SK-N-SH (cell line): Measurements from ENCODE around the gene PRICKLE2. TPM values are rescaled to one million over a fixed set of nuclear protein-coding genes. Genes with fewer than 3 reads are reported as not detected.

ENCODE experiments used
- CTCF ChIA-PET: fragments of 300-600, 350-600 bp; formaldehyde crosslinking; extraction: SDS; loops from one replicate; lab custom pipeline; 2021; lab: Yijun Ruan, JAX
- POLR2A ChIA-PET: fragments of 350-600 bp; sonication (Branson Sonifier 250); formaldehyde crosslinking; extraction: SDS; loops from one replicate; lab custom pipeline; 2020; ENCODE audit warnings: antibody characterized with exemption, inconsistent platforms; lab: Yijun Ruan, JAX
- DNase-seq: peaks from one replicate; pipeline ENCODE4 v3.0.0; 2012
- H2AFZ ChIP-seq: fragments of 200-600 bp; sonication (generic); 2 replicates; pipeline ENCODE4 v1.8.1; 2016; ENCODE audit warnings: antibody characterized with exemption, mild to moderate bottlenecking, low read depth
- H3F3A ChIP-seq: fragments of 200-600 bp; sonication (generic); replicated peaks from 2 replicates; pipeline ENCODE3; 2016; ENCODE audit warnings: antibody characterized with exemption, mild to moderate bottlenecking; ENCODE audit not compliant: insufficient read depth
- H3K27ac ChIP-seq, 2 experiments: fragments of 200-500 bp in 1 of 2; fragments of 200-600 bp in 1 of 2; sonication (Bioruptor generic) in 1 of 2; sonication (generic), shearing (Covaris generic) in 1 of 2; 2 replicates each; pipeline versions ENCODE4 v1.5.1 to v1.6.1; 2014 to 2016; ENCODE audit warnings: low read depth in 2 of 2, inconsistent platforms in 1 of 2, low read length in 1 of 2, mild to moderate bottlenecking in 1 of 2, mixed read lengths in 1 of 2
- H3K27me3 ChIP-seq: fragments of 200-600 bp; sonication (generic), shearing (Covaris generic); 2 replicates; pipeline ENCODE4 v1.6.1; 2016; ENCODE audit warnings: mixed run types; ENCODE audit not compliant: insufficient read depth
- H3K36me3 ChIP-seq, 2 experiments: fragments of 200-500 bp in 1 of 2; fragments of 200-600 bp in 1 of 2; sonication (Bioruptor generic) in 1 of 2; sonication (generic) in 1 of 2; replicated peaks in 1 of 2; 2 replicates each; pipeline versions ENCODE3 to v1.5.1; 2014 to 2016; ENCODE audit warnings: low read length in 1 of 2, mild to moderate bottlenecking in 1 of 2; ENCODE audit not compliant: insufficient read depth in 2 of 2, control insufficient read depth in 1 of 2
- H3K4me1 ChIP-seq, 2 experiments: fragments of 200-500 bp in 1 of 2; fragments of 200-600 bp in 1 of 2; sonication (Bioruptor generic) in 1 of 2; sonication (generic), shearing (Covaris generic) in 1 of 2; 2 replicates each; pipeline versions ENCODE4 v1.5.1 to v1.6.1; 2014 to 2016; ENCODE audit warnings: low read depth in 1 of 2, low read length in 1 of 2, mixed run types in 1 of 2; ENCODE audit not compliant: insufficient read depth in 2 of 2, control insufficient read depth in 1 of 2
- H3K4me2 ChIP-seq: fragments of 200-600 bp; sonication (generic), shearing (Covaris generic); 2 replicates; pipeline ENCODE4 v1.6.1; 2017; ENCODE audit warnings: mixed run types
- H3K4me3 ChIP-seq, 2 experiments: fragments of 200-500 bp in 1 of 2; fragments of 200-600 bp in 1 of 2; sonication (Bioruptor generic) in 1 of 2; sonication (generic), shearing (Covaris generic) in 1 of 2; 2 replicates each; pipeline versions ENCODE4 v1.5.1 to v1.8.1; 2014 to 2016; ENCODE audit warnings: low read depth in 2 of 2, inconsistent platforms in 1 of 2, low read length in 1 of 2, mild to moderate bottlenecking in 1 of 2, mixed read lengths in 1 of 2, moderate library complexity in 1 of 2
- H3K79me2 ChIP-seq: fragments of 200-600 bp; sonication (generic); 2 replicates; pipeline ENCODE4 v1.8.1; 2017; ENCODE audit warnings: mild to moderate bottlenecking; ENCODE audit not compliant: insufficient read depth
- H3K9ac ChIP-seq: fragments of 200-600 bp; sonication (generic); 2 replicates; pipeline ENCODE4 v1.6.1; 2017; ENCODE audit warnings: mixed run types
- H3K9me2 ChIP-seq: fragments of 200-600 bp; sonication (generic); 2 replicates; pipeline ENCODE4 v1.6.1; 2017; ENCODE audit warnings: mixed run types
- H3K9me3 ChIP-seq: fragments of 200-600 bp; sonication (generic); 2 replicates; pipeline ENCODE4 v1.6.1; 2017; ENCODE audit warnings: mixed run types, mild to moderate bottlenecking, moderate library complexity
- H4K20me1 ChIP-seq: fragments of 200-600 bp; sonication (generic); 2 replicates; pipeline ENCODE4 v1.6.1; 2017; ENCODE audit warnings: mild to moderate bottlenecking, mixed run types; ENCODE audit not compliant: insufficient read depth
- CTCF ChIP-seq: fragments of 200-600 bp; sonication (generic); IDR thresholded peaks from 2 replicates; pipeline ENCODE4 v1.6.1; 2017; ENCODE audit warnings: antibody characterized with exemption, mild to moderate bottlenecking, moderate library complexity
- FOXJ3 ChIP-seq: sonication (generic); formaldehyde crosslinking; IDR thresholded peaks from 2 replicates; pipeline ENCODE4 v1.5.1; 2020; ENCODE audit warnings: mild to moderate bottlenecking, missing genetic modification reagents
- FOXM1 ChIP-seq: IDR thresholded peaks from 2 replicates; pipeline ENCODE4 v1.4.0; 2012; ENCODE audit warnings: low read depth, mild to moderate bottlenecking
- MEF2A ChIP-seq: IDR thresholded peaks from 2 replicates; pipeline ENCODE4 v1.4.0; 2012; ENCODE audit warnings: low read depth, borderline replicate concordance
- MXI1 ChIP-seq: IDR thresholded peaks from 2 replicates; pipeline ENCODE4 v1.6.1; 2012; ENCODE audit warnings: mild to moderate bottlenecking, low read depth, low read length, improper control_type of control experiment
- NFIC ChIP-seq: IDR thresholded peaks from 2 replicates; pipeline ENCODE4 v1.4.0; 2012; ENCODE audit warnings: borderline replicate concordance
- POLR2AphosphoS5 ChIP-seq: IDR thresholded peaks from 2 replicates; pipeline ENCODE4 v1.6.1; 2012; ENCODE audit warnings: low read depth, low read length
- RCOR1 ChIP-seq: fragments of 150-350 bp; IDR thresholded peaks from 2 replicates; pipeline ENCODE4 v1.6.1; 2017; ENCODE audit warnings: antibody characterized with exemption, low read length
- REST ChIP-seq: IDR thresholded peaks from 2 replicates; pipeline ENCODE4 v1.6.1; 2012; ENCODE audit warnings: mild to moderate bottlenecking, low read depth, low read length, moderate library complexity
- RFX5 ChIP-seq: IDR thresholded peaks from 2 replicates; pipeline ENCODE4 v1.6.1; 2012; ENCODE audit warnings: mild to moderate bottlenecking, improper control_type of control experiment, low read length
- SIN3A ChIP-seq: IDR thresholded peaks from 2 replicates; pipeline ENCODE4 v1.6.1; 2012; ENCODE audit warnings: low read depth, mild to moderate bottlenecking, low read length, moderate library complexity, borderline replicate concordance
- SMC3 ChIP-seq: IDR thresholded peaks from 2 replicates; pipeline ENCODE4 v1.6.1; 2012; ENCODE audit warnings: low read depth, low read length, improper control_type of control experiment
- USF2 ChIP-seq: fragments of 150-350 bp; IDR thresholded peaks from 2 replicates; pipeline ENCODE4 v1.6.1; 2017; ENCODE audit warnings: antibody characterized with exemption, low read length, low read depth, borderline replicate concordance
- YY1 ChIP-seq: IDR thresholded peaks from 2 replicates; pipeline ENCODE4 v1.4.0; 2012; ENCODE audit warnings: low read depth, mild to moderate bottlenecking
- WGBS: methylation state at CpG from one replicate; pipeline ENCODE4 v1.1.6; 2017; ENCODE audit warnings: low lambda C conversion rate; 5-methylcytosine and 5-hydroxymethylcytosine counted together
- polyA plus RNA-seq, 3 experiments: library from polyadenylated mRNA; depleted of rRNA; stranded (reverse); fragments of >200 nt; gene quantifications; 2 replicates each; pipeline ENCODE4 v1.2.3, GENCODE V29; 2012
- TF ChIP-seq, protein P1 (sequence below): IDR thresholded peaks from 2 replicates; pipeline ENCODE4 v1.4.0; 2012; ENCODE audit warnings: low read depth
- TF ChIP-seq, protein P2 (sequence below): IDR thresholded peaks from 2 replicates; pipeline ENCODE4 v1.4.0; 2012; ENCODE audit warnings: low read depth, borderline replicate concordance

PRICKLE2 gene
- polyA plus RNA-seq, 1 of the 3 experiments (the other 2 are of a cell fraction) = 0.67 TPM

- TF ChIP-seq, protein P1, sequence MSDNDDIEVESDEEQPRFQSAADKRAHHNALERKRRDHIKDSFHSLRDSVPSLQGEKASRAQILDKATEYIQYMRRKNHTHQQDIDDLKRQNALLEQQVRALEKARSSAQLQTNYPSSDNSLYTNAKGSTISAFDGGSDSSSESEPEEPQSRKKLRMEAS = no peak
- no peak for TF ChIP-seq NFIC
- TF ChIP-seq RCOR1 = no peak
- no peak for TF ChIP-seq FOXJ3 (CRISPR knock-in tag)
- no peak for TF ChIP-seq CTCF
Observed at GRCh38 chr3:64234571-64234970, 9.3 kb upstream of the PRICKLE2 start (continued).

DNA sequence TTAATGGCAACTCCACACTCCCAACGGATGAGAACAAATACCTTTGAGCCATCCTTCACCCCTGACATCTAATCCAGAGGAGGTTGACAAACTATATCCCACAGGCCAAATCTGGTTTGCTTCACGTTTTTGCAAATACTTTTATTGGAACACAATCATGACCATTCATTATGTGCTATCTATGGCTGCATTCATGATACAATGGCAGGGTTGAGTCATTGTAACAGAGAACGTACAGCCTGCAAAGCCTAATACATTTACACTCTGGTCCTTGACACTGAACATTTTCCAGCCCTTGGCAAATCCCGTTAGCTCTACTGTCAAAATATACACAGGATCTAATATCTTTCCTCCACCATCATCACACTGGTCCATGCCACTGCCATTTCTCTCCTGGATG is 7.6 kb upstream of the PRICKLE2 start:
- no peak overlapping the region for H3K27ac ChIP-seq
- no peak overlapping the region for H2AFZ ChIP-seq
- WGBS = 80% methylated on average over 4 of the region's 4 CpGs
- H3K4me3 ChIP-seq = no peak overlapping the region
- no peak overlapping the region for H3K9ac ChIP-seq
- TF ChIP-seq, protein P2, sequence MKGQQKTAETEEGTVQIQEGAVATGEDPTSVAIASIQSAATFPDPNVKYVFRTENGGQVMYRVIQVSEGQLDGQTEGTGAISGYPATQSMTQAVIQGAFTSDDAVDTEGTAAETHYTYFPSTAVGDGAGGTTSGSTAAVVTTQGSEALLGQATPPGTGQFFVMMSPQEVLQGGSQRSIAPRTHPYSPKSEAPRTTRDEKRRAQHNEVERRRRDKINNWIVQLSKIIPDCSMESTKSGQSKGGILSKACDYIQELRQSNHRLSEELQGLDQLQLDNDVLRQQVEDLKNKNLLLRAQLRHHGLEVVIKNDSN = no peak
- TF ChIP-seq USF2 (no peak), SMC3 (no peak), MEF2A (no peak)
- no peak for DNase-seq
- no peaks in the 10 kb centered on the region for H3F3A ChIP-seq
- H4K20me1 ChIP-seq = no peaks in the 10 kb centered on the region
- H3K9me3 ChIP-seq = no peaks in the 10 kb centered on the region
- ChIA-PET CTCF (interaction anchor here (1.0 kb wide), 1 partner anchor 12 kb away, joined by 3 read pairs; no protein-coding TSS in a partner anchor), POLR2A (no interaction called here)
- H3K4me2 ChIP-seq = no peak overlapping the region
- H3K9me2 ChIP-seq = no peaks in the 10 kb centered on the region
- H3K27me3 ChIP-seq = no peaks in the 10 kb centered on the region
- H3K4me1 ChIP-seq = no peaks in the 10 kb centered on the region; a peak in 1 of 4 replicates
- no peaks in the 10 kb centered on the region for H3K36me3 ChIP-seq
- H3K79me2 ChIP-seq = no peaks in the 10 kb centered on the region

DNA sequence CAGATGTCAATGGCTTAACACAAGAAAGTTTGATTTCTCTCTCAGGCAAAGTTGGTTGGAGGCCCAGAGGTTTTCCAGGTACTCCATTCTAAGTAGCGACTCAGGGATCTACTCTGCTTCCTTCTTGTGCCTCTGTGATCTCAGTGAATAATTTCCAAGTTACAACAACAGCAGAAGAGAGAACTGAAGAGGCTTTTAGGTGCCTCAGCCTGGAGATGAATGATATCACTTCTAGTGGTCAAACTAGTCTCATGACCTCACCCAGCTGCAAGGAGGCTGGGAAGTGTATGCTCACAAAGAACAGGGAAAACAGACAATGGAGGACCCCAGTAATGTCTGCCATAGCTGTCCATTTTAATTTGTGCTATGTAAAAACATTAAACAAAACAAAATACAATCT is 4.6 kb upstream of the PRICKLE2 start:
- Histone ChIP-seq H3K27ac (no peak overlapping the region), H3K9me2 (no peaks in the 10 kb centered on the region), H3K27me3 (no peaks in the 10 kb centered on the region), H3K36me3 (no peaks in the 10 kb centered on the region), H2AFZ (no peak overlapping the region), H3K4me1 (peaks cover 0 to 10% of the 10 kb centered on the region in 2 experiments; a peak in 2 of 4 replicates), H3F3A (peaks cover under 1% of the 10 kb centered on the region), H3K4me2 (no peak overlapping the region), H3K4me3 (no peak overlapping the region), H3K79me2 (no peaks in the 10 kb centered on the region), H4K20me1 (no peaks in the 10 kb centered on the region), H3K9ac (no peak overlapping the region), H3K9me3 (no peaks in the 10 kb centered on the region)
- ChIA-PET CTCF (interaction anchor here (1.4 to 2.1 kb wide), 2 partner anchors 35 to 199 kb away, joined by 3 to 6 read pairs; no protein-coding TSS in a partner anchor), POLR2A (no interaction called here)
- no peak for DNase-seq
- 77% methylated on average over 1 of the region's 1 CpG for WGBS
- TF ChIP-seq POLR2AphosphoS5 (no peak), YY1 (no peak), SMC3 (no peak), REST (no peak), RFX5 (no peak), MXI1 (no peak), SIN3A (no peak), MEF2A (no peak), FOXM1 (no peak), FOXJ3 (CRISPR knock-in tag) (no peak)
- TF ChIP-seq, protein P2 = no peak
